ENCODE data around the gene ARHGEF11. TPM values are rescaled to one million over a fixed set of nuclear protein-coding genes. Genes with fewer than 3 reads are reported as not detected.

ARHGEF11 gene
- total and polyA plus RNA-seq, 4 donors = 14.2 to 44.1 (median 31.9) TPM

DNA sequence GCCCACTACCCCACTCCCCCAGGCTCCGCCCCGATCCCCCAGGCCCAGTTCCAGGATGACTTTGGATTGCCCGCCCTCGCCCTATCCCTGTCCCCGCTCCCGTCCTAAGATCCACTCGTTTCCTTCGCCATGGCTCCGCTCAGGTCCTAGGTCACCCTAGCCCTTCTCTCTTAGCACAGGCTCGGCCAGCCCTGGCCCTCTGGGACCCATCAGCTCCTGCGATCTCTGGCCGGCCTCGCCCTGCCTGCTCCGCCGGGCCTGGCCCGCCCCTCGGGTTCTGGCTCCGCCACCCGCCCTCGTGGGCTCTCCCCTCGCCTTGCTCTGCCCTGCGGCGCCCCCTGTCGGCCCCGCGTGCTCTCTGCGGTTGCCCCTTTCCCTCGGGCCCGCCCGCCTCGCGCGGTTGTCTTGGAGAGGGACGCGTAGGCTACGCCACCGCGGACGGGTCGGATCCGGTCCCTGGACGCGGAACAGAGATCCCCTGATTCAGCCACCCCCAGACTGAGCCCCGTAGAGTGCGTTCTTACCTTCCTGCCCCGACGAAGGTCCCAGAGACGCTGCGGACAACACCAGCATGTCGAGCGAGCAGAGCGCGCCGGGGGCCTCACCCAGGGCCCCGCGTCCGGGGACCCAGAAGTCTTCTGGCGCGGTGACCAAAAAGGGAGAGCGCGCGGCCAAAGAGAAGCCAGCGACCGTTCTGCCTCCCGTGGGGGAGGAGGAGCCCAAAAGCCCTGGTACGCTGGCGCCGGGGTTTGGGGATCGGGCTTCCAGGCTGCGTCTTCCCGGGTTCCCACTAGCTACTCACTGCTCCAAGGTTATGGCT lies 125.1 kb downstream of the ARHGEF11 start, which contains the start of gene LRRC71:
Gene LRRC71, plus strand, starts transcription at position 400 of the 820 bp plus-strand sequence. Its CDS starts 172 bp downstream, at position 572.
- Histone ChIP-seq H3K4me1 (ENCODE audit: control insufficient read depth in 5 of 5, insufficient read depth in 5 of 5, low read length in 5 of 5) (peaks cover 0 to 12% (median 10%) of the 10 kb centered on the region in 5 donors), H3K9ac (ENCODE audit: insufficient read depth in 1 of 2, low read length in 2 of 2) (no peak within 1 kb of the TSS), H3K4me3 (no peak within 1 kb of the TSS), H3K27ac (ENCODE audit: low read depth in 1 of 2, low read length in 1 of 2) (no peak within 1 kb of the TSS), H3K9me3 (ENCODE audit: control insufficient read depth in 4 of 4, insufficient read depth in 3 of 4, low read length in 3 of 4) (peaks cover 0 to under 1% (median 0%) of the 10 kb centered on the region in 4 donors), H3K36me3 (ENCODE audit: control insufficient read depth in 4 of 4, insufficient read depth in 4 of 4, low read length in 4 of 4) (peaks cover 0 to 10% (median 5%) of the 10 kb centered on the region in 4 donors), H3K27me3 (ENCODE audit: control insufficient read depth in 3 of 3, insufficient read depth in 3 of 3, low read length in 2 of 3) (peaks cover 0 to 58% (median 45%) of the 10 kb centered on the region in 3 donors)
- TF ChIP-seq, protein P1, sequence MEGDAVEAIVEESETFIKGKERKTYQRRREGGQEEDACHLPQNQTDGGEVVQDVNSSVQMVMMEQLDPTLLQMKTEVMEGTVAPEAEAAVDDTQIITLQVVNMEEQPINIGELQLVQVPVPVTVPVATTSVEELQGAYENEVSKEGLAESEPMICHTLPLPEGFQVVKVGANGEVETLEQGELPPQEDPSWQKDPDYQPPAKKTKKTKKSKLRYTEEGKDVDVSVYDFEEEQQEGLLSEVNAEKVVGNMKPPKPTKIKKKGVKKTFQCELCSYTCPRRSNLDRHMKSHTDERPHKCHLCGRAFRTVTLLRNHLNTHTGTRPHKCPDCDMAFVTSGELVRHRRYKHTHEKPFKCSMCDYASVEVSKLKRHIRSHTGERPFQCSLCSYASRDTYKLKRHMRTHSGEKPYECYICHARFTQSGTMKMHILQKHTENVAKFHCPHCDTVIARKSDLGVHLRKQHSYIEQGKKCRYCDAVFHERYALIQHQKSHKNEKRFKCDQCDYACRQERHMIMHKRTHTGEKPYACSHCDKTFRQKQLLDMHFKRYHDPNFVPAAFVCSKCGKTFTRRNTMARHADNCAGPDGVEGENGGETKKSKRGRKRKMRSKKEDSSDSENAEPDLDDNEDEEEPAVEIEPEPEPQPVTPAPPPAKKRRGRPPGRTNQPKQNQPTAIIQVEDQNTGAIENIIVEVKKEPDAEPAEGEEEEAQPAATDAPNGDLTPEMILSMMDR (IDR thresholded peaks at IDR 0.05; ENCODE audit: control extremely low read depth, extremely low read depth) = peak; percentile 88
- 13% methylated on average over 69 to 71 of the region's 71 CpGs for WGBS, 2 donors
- ATAC-seq (ENCODE audit: insufficient read depth, low FRiP score) (peak; percentile 86), DNase-seq (peak; percentile 85 to 89 (median 86))

DNA sequence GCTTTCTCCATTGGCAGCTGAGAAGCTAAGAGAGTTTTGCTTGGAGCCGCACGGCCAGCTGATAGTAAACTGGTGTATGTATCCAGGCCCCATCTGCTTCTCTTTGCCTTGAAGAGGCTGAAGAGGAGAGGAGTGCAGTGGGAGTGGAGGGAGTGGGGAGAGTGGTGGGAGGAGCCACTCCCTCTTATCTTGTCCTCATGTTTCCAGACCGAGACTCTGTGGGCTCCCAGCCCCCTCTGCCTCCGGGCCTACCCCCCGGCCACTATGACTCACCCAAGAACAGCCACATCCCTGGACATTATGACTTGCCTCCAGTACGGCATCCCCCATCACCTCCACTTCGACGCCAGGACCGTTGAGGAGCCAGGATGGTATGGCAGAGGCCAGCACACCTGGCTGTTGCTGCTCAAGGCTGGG lies 131.1 kb downstream of the ARHGEF11 start:
- Histone ChIP-seq H3K27me3 (ENCODE audit: control insufficient read depth in 3 of 3, insufficient read depth in 3 of 3, low read length in 2 of 3) (peaks cover 0 to 7% (median 0%) of the 10 kb centered on the region in 3 donors), H3K9ac (ENCODE audit: insufficient read depth in 1 of 2, low read length in 2 of 2) (peak overlapping the region in 1 of 2 donors; percentile 28), H3K9me3 (ENCODE audit: control insufficient read depth in 4 of 4, insufficient read depth in 3 of 4, low read length in 3 of 4) (peaks cover 0 to 2% (median 0%) of the 10 kb centered on the region in 4 donors), H3K4me1 (ENCODE audit: control insufficient read depth in 5 of 5, insufficient read depth in 5 of 5, low read length in 5 of 5) (peaks cover 0 to 19% (median 9%) of the 10 kb centered on the region in 5 donors), H3K36me3 (ENCODE audit: control insufficient read depth in 4 of 4, insufficient read depth in 4 of 4, low read length in 4 of 4) (peaks cover 0 to 30% (median 16%) of the 10 kb centered on the region in 4 donors), H3K4me3 (no peak overlapping the region), H3K27ac (ENCODE audit: low read depth in 1 of 2, low read length in 1 of 2) (no peak overlapping the region)
- ATAC-seq (ENCODE audit: insufficient read depth, low FRiP score) = no peak
- WGBS, 2 donors = 84 to 86% methylated on average over 9 of the region's 9 CpGs
- TF ChIP-seq, protein P1 (IDR thresholded peaks at IDR 0.05; ENCODE audit: control extremely low read depth, extremely low read depth) = no peak
- DNase-seq = no peak

DNA sequence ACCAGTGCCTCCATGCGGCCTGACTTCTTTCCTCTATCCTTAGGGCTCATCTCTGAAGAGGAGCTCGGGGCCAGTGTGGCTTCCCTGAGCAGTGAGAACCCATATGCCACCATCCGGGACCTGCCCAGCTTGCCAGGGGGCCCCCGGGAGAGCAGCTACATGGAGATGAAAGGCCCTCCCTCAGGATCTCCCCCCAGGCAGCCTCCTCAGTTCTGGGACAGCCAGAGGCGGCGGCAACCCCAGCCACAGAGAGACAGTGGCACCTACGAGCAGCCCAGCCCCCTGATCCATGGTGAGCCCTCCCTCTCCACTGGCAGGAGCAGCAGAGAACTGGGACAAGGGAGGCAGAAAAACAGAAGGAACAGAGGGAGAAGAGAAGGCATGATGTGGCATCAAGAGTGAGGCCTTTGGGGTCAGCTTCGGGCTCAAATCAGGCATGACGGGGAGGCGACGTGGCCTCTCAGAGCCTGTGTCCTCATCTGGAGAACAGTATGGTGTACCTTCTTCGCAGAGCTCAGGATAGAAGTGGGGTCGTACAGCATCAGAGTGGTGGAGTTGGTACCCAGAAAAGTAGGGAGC lies 131.6 kb downstream of the ARHGEF11 start:
- ATAC-seq (ENCODE audit: insufficient read depth, low FRiP score) = no peak
- 81 to 88% methylated on average over 13 of the region's 13 CpGs for WGBS, 2 donors

More for the DNA sequence above, 131.6 kb downstream of the ARHGEF11 start:
- peaks cover 0 to 19% (median 9%) of the 10 kb centered on the region in 5 donors for H3K4me1 ChIP-seq (ENCODE audit: control insufficient read depth in 5 of 5, insufficient read depth in 5 of 5, low read length in 5 of 5)
- H3K4me3 ChIP-seq = no peak overlapping the region
- peak overlapping the region in 1 of 2 donors; percentile 28 for H3K9ac ChIP-seq (ENCODE audit: insufficient read depth in 1 of 2, low read length in 2 of 2)
- peaks cover 0 to 34% (median 17%) of the 10 kb centered on the region in 4 donors for H3K36me3 ChIP-seq (ENCODE audit: control insufficient read depth in 4 of 4, insufficient read depth in 4 of 4, low read length in 4 of 4)
- peaks cover 0 to 9% (median 0%) of the 10 kb centered on the region in 3 donors for H3K27me3 ChIP-seq (ENCODE audit: control insufficient read depth in 3 of 3, insufficient read depth in 3 of 3, low read length in 2 of 3)
- TF ChIP-seq, protein P1 (IDR thresholded peaks at IDR 0.05; ENCODE audit: control extremely low read depth, extremely low read depth) = no peak
- no peak for DNase-seq
- peaks cover 0 to 2% (median 0%) of the 10 kb centered on the region in 4 donors for H3K9me3 ChIP-seq (ENCODE audit: control insufficient read depth in 4 of 4, insufficient read depth in 3 of 4, low read length in 3 of 4)
- no peak overlapping the region for H3K27ac ChIP-seq (ENCODE audit: low read depth in 1 of 2, low read length in 1 of 2)

Data from lung (tissue), 12 donors.